ENCODE results near the gene RASL10B. TPM values are rescaled to one million over a fixed set of nuclear protein-coding genes. Genes with fewer than 3 reads are reported as not detected.

The RASL10B gene
- total and polyA plus RNA-seq, 3 experiments from 2014 or later: 0.12 to 0.80 (median 0.79) TPM

DNA sequence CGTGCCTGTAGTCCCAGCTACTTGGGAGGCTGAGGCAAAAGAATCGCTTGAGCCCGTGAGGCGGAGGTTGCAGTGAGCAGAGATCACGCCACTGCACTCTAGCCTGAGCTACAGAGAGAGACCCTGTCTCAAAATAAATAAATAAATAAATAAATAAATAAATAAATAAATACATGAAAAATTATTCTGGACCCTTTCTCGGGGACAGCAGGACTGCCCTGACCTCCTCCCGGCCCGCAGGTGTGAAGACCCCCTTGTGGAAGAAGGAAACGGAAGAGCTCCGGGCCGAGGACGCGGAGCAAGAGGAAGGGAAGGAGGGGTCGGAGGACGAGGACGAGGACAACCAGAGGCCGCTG is 32.3 kb downstream of the RASL10B start:
- Mint-ChIP-seq H3K4me1 (peaks cover 7 to 9% (median 9%) of the 10 kb centered on the region in 3 donors), H3K36me3 (peaks cover 0 to 2% (median 0%) of the 10 kb centered on the region in 3 donors), H3K27me3 (no peaks in the 10 kb centered on the region), H3K4me3 (peak overlapping the region; percentile 88 to 99 (median 96)), H3K27ac (peak overlapping the region in 1 of 8 donors; percentile 77), H3K9me3 (no peaks in the 10 kb centered on the region)
- Histone ChIP-seq H3K36me3 (ENCODE audit: insufficient read depth, low read length) (no peaks in the 10 kb centered on the region), H3K9me3 (ENCODE audit: low read length) (no peaks in the 10 kb centered on the region), H3K27me3 (ENCODE audit: insufficient read depth, low read length, poor library complexity, severe bottlenecking) (no peaks in the 10 kb centered on the region), H3K27ac (ENCODE audit: low read depth, low read length) (no peak overlapping the region), H3K4me3 (ENCODE audit: low read length) (peak overlapping the region; percentile 70), H3K4me1 (ENCODE audit: insufficient read depth, low read length) (peaks cover 8% of the 10 kb centered on the region)
- no peak for DNase-seq
- POLR2A ChIA-PET: interaction anchor here (0.7 to 4.6 kb wide), 5 partner anchors 18 to 451 kb away, joined by 3 to 66 read pairs (median 4); partner anchors contain the start of gene TAF15
- CTCF ChIA-PET: interaction anchor here (0.7 to 9.3 kb wide), 60 partner anchors 11 to 784 kb away, joined by 3 to 250 read pairs (median 4); partner anchors contain the start of genes CCL5, LIG3, MMP28 and RASL10B

DNA sequence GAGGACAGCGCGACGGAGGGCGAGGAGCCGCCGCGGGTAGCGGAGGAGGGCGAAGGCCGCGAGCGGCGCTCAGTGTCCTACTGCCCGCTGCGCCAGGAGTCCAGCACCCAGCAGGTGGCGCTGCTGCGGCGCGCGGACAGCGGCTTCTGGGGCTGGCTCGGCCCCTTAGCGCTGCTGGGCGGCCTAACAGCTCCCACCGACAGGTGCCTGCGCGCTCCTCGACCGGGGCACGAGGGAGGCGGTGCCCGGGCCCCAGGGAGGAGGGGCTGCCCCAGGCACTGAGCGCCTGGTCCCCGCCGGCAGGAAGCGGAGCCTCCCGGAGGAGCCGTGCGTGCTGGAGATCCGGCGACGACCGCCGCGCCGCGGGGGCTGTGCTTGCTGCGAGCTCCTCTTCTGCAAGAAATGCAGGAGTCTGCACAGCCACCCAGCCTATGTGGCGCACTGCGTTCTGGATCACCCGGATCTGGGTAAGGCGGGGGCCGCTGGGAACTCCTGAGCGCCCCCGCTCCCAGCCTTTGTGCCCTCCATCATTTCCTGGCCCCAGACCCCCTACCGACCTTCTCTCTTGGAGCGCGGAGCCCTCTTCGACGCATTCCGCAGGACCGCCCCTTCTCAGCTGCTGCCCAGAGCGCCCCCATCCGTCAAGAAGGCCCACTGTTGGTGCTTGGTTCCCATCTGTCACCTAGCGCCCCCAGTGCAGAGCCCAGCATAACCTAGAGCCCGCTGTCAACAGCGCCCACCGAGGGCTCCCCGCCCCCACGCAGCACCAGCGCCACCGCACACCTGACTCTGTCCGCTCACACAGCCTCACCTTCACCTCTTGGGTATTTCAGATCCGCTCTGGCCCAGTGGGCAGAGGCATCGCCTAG is 32.9 kb downstream of the RASL10B start:
- DNase-seq: peak; percentile 77 to 86 (median 84)
- Mint-ChIP-seq H3K27ac (peak overlapping the region; percentile 65 to 96 (median 86)), H3K4me3 (peak overlapping the region; percentile 88 to 99 (median 96)), H3K9me3 (no peaks in the 10 kb centered on the region), H3K27me3 (no peaks in the 10 kb centered on the region), H3K4me1 (peaks cover 7 to 9% (median 9%) of the 10 kb centered on the region in 3 donors), H3K36me3 (peaks cover 0 to 2% (median 0%) of the 10 kb centered on the region in 3 donors)
- CTCF ChIA-PET: interaction anchor here (0.7 to 9.3 kb wide), 61 partner anchors 10 to 784 kb away, joined by 3 to 250 read pairs (median 4); partner anchors contain the start of genes CCL5, LIG3, MMP28 and TAF15
- Histone ChIP-seq H3K27me3 (ENCODE audit: insufficient read depth, low read length, poor library complexity, severe bottlenecking) (no peaks in the 10 kb centered on the region), H3K4me3 (ENCODE audit: low read length) (peak overlapping the region; percentile 70), H3K4me1 (ENCODE audit: insufficient read depth, low read length) (peaks cover 8% of the 10 kb centered on the region), H3K36me3 (ENCODE audit: insufficient read depth, low read length) (no peaks in the 10 kb centered on the region), H3K27ac (ENCODE audit: low read depth, low read length) (peak overlapping the region; percentile 17), H3K9me3 (ENCODE audit: low read length) (no peaks in the 10 kb centered on the region)
- POLR2A ChIA-PET: interaction anchor here (0.6 to 4.6 kb wide), 6 partner anchors 17 to 451 kb away, joined by 3 to 66 read pairs (median 4); partner anchors contain the start of gene TAF15

DNA sequence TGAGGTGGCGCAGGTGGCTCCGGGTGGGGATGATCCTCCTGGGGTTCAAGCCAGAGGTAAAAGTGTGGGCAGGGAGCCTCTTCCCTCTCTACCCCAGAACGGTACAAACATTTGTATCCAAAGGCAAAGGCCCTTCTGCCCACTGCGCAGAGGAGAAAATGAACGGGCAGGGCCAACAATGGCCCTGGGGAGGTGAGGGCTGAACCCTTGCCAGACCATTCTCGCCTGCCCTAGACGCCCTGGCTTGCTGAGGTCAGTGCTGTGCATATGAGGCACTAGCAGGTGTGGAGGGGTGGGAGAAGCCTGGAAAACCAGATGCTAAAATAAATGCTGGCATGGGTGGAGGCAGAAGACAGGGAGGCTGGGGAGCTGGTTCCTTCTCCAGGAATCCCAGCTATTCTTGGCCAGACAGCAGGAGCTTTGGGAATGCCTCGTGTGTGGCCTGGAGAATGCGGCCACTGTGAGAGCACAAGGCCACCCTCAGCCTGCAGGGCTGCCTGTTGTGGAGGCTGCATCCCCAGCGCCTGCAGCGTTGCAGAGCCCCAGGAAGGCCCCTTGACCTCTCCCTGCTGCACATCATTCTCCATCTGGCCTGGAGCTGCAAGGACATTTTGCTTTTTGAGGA is 33.8 kb downstream of the RASL10B start:
- no peaks in the 10 kb centered on the region for H3K9me3 Mint-ChIP-seq
- H3K27ac Mint-ChIP-seq: peak overlapping the region in 7 of 8 donors; percentile 65 to 96 (median 89)
- Histone ChIP-seq H3K4me1 (ENCODE audit: insufficient read depth, low read length) (peaks cover 8% of the 10 kb centered on the region), H3K27ac (ENCODE audit: low read depth, low read length) (no peak overlapping the region), H3K36me3 (ENCODE audit: insufficient read depth, low read length) (no peaks in the 10 kb centered on the region), H3K4me3 (ENCODE audit: low read length) (peak overlapping the region; percentile 70), H3K27me3 (ENCODE audit: insufficient read depth, low read length, poor library complexity, severe bottlenecking) (no peaks in the 10 kb centered on the region), H3K9me3 (ENCODE audit: low read length) (no peaks in the 10 kb centered on the region)
- peaks cover 7 to 9% (median 9%) of the 10 kb centered on the region in 3 donors for H3K4me1 Mint-ChIP-seq
- no peak for DNase-seq
- no peaks in the 10 kb centered on the region for H3K27me3 Mint-ChIP-seq
- H3K36me3 Mint-ChIP-seq: peaks cover 0 to 2% (median 0%) of the 10 kb centered on the region in 3 donors
- ChIA-PET CTCF (interaction anchor here (0.9 to 9.3 kb wide), 12 partner anchors 11 to 308 kb away, joined by 3 to 250 read pairs (median 6); partner anchors contain the start of genes MMP28 and TAF15), POLR2A (interaction anchor here (4.6 kb wide), 1 partner anchor 44 kb away, joined by 66 read pairs; the partner anchor contains the start of gene TAF15)
- peak overlapping the region; percentile 88 to 99 (median 96) for H3K4me3 Mint-ChIP-seq

DNA sequence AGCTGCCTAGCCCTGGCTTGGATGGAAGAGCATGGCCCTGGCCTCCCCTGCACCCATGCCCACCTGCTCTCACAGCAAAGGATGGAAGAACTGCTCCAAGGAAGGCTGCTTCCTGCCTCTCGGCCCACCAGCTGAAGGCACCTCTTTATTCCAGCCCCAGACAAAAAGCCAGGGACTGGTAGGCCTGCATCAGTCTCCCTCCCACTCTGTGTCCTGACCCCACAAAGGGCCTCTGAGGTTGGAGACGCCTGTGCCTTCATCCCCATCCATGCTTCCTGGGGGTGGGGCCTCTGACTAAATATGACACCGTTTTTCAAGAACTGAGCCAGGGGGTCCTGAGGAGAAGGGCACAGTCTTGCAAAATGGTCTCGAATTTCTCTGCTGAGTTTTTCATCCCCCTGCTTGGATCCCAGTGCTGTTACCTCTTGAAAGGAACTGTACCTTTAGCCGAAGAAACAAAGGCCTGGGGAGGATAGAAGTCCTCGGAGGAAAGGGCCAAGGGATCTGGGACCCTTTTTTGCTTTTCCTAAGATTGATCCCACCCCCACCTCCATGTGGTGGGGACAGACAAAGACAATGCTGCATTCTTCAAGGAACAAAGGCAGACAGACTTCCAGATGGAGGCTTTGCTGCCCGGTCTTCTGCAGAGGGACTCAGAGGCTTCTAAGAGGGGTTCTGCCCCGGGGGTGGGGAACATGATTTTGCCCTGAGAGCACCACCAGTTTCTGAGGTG is 34.5 kb downstream of the RASL10B start:
- Mint-ChIP-seq H3K4me1 (peaks cover 7 to 9% (median 9%) of the 10 kb centered on the region in 3 donors), H3K36me3 (peaks cover 0 to 2% (median 0%) of the 10 kb centered on the region in 3 donors), H3K27me3 (no peaks in the 10 kb centered on the region), H3K27ac (no peak overlapping the region), H3K4me3 (peak overlapping the region in 1 of 7 donors; percentile 23), H3K9me3 (no peaks in the 10 kb centered on the region)
- H3K9me3 ChIP-seq (ENCODE audit: low read length): no peaks in the 10 kb centered on the region
- ChIA-PET POLR2A (interaction anchor here (4.6 kb wide), 1 partner anchor 43 kb away, joined by 66 read pairs; the partner anchor contains the start of gene TAF15), CTCF (interaction anchor here (0.9 to 9.3 kb wide), 5 partner anchors 15 to 307 kb away, joined by 3 to 250 read pairs (median 25); partner anchors contain the start of gene TAF15)
- no peak overlapping the region for H3K27ac ChIP-seq (ENCODE audit: low read depth, low read length)
- no peak for DNase-seq
- peaks cover 8% of the 10 kb centered on the region for H3K4me1 ChIP-seq (ENCODE audit: insufficient read depth, low read length)
- H3K36me3 ChIP-seq (ENCODE audit: insufficient read depth, low read length): no peaks in the 10 kb centered on the region
- no peaks in the 10 kb centered on the region for H3K27me3 ChIP-seq (ENCODE audit: insufficient read depth, low read length, poor library complexity, severe bottlenecking)
- H3K4me3 ChIP-seq (ENCODE audit: low read length): no peak overlapping the region

DNA sequence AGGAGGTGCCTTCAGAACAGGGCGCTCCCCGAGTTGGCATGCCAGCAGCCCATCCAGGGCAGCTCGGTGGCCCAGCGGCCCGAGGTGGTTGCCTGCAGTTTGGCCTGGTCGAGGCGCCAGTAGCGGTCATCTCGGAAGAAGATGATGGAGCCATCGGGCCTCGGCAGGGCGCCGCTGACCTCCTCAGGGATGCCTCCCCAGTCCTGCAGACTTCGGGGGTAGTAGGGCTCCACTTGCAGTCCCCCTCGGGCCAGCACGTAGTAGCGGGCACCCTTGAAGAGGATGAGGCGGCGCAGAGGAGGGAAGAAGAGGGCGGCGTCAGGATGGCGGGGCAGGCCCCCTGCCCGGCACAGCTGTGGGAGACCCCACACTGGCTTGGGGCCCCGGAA is 35.0 kb downstream of the RASL10B start:
- H3K4me3 ChIP-seq (ENCODE audit: low read length): no peak overlapping the region
- no peak overlapping the region for H3K27ac Mint-ChIP-seq
- no peaks in the 10 kb centered on the region for H3K36me3 ChIP-seq (ENCODE audit: insufficient read depth, low read length)
- DNase-seq: no peak
- ChIA-PET CTCF (interaction anchor here (9.3 kb wide), 1 partner anchor 42 kb away, joined by 250 read pairs; the partner anchor contains the start of gene TAF15), POLR2A (interaction anchor here (4.6 kb wide), 1 partner anchor 43 kb away, joined by 66 read pairs; the partner anchor contains the start of gene TAF15)
- no peak overlapping the region for H3K27ac ChIP-seq (ENCODE audit: low read depth, low read length)
- peaks cover 0 to under 1% (median 0%) of the 10 kb centered on the region in 3 donors for H3K36me3 Mint-ChIP-seq
- no peaks in the 10 kb centered on the region for H3K9me3 ChIP-seq (ENCODE audit: low read length)
- peaks cover 8% of the 10 kb centered on the region for H3K4me1 ChIP-seq (ENCODE audit: insufficient read depth, low read length)
- no peaks in the 10 kb centered on the region for H3K27me3 ChIP-seq (ENCODE audit: insufficient read depth, low read length, poor library complexity, severe bottlenecking)
- H3K4me1 Mint-ChIP-seq: peaks cover 7 to 9% (median 9%) of the 10 kb centered on the region in 3 donors
- no peaks in the 10 kb centered on the region for H3K9me3 Mint-ChIP-seq
- no peak overlapping the region for H3K4me3 Mint-ChIP-seq
- H3K27me3 Mint-ChIP-seq: no peaks in the 10 kb centered on the region

DNA sequence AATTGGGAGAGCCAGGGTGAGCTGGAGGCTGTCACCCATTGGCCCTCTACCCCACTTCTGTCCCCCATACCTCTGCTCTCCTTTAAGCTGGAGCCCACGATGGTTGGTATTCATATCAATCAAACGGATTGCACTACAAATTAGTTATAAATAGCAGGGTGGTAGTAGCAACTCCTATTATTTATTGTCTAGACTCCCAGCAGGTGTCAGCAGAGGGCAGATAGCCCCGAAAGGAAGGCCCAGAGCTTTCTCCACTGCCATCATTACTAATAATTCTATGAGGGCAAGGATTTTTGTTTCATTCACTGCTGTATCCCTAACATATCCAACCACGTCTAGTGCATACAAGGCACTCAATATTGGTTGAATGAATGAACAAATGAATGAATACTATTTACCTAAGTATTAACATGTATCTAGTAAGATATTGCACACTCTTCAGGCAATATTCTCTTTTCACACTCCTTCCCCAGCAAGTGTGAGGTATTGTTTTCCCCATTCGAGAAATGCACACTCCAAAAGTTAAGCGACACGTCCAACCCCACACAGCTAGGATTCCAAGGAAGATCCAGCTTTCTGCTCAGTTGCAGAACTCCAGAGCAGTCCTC is 35.6 kb downstream of the RASL10B start:
- Histone ChIP-seq H3K9me3 (ENCODE audit: low read length) (no peaks in the 10 kb centered on the region), H3K4me1 (ENCODE audit: insufficient read depth, low read length) (peaks cover 8% of the 10 kb centered on the region), H3K27me3 (ENCODE audit: insufficient read depth, low read length, poor library complexity, severe bottlenecking) (no peaks in the 10 kb centered on the region), H3K4me3 (ENCODE audit: low read length) (no peak overlapping the region), H3K27ac (ENCODE audit: low read depth, low read length) (no peak overlapping the region), H3K36me3 (ENCODE audit: insufficient read depth, low read length) (no peaks in the 10 kb centered on the region)
- ChIA-PET CTCF (interaction anchor here (1.2 to 9.3 kb wide), 3 partner anchors 18 to 382 kb away, joined by 3 to 250 read pairs (median 4); partner anchors contain the start of gene TAF15), POLR2A (interaction anchor here (4.6 kb wide), 1 partner anchor 42 kb away, joined by 66 read pairs; the partner anchor contains the start of gene TAF15)
- Mint-ChIP-seq H3K27ac (no peak overlapping the region), H3K9me3 (no peaks in the 10 kb centered on the region), H3K36me3 (no peaks in the 10 kb centered on the region), H3K27me3 (peaks cover 0 to under 1% of the 10 kb centered on the region in 2 donors), H3K4me1 (peaks cover 7 to 9% (median 9%) of the 10 kb centered on the region in 3 donors), H3K4me3 (peak overlapping the region in 1 of 7 donors; percentile 43)
- no peak for DNase-seq

DNA sequence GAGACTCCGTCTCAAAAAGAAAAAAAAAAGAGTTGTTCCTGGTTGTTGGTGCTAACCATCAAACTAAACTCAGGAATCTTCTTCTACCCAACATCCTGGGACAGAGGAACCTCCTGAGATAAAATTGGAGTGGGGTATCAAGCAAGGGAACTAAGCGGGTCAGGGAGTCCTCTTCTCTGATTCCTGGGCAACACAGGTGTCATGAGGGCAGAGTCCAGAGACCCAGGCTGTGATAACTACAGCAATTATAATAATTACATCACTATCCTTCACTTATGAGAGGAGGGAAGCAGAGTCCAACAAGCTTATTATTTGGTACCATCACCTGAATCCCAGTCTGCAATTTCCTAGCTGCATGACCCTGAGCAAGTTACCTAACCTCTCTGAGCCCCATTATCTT is 37.4 kb downstream of the RASL10B start:
- Mint-ChIP-seq H3K36me3 (no peaks in the 10 kb centered on the region), H3K9me3 (no peaks in the 10 kb centered on the region), H3K4me3 (no peak overlapping the region), H3K4me1 (peaks cover 7 to 9% (median 9%) of the 10 kb centered on the region in 3 donors), H3K27ac (no peak overlapping the region), H3K27me3 (peaks cover 1 to 8% of the 10 kb centered on the region in 2 donors)
- Histone ChIP-seq H3K27me3 (ENCODE audit: insufficient read depth, low read length, poor library complexity, severe bottlenecking) (no peaks in the 10 kb centered on the region), H3K36me3 (ENCODE audit: insufficient read depth, low read length) (no peaks in the 10 kb centered on the region), H3K9me3 (ENCODE audit: low read length) (no peaks in the 10 kb centered on the region), H3K27ac (ENCODE audit: low read depth, low read length) (no peak overlapping the region), H3K4me3 (ENCODE audit: low read length) (no peak overlapping the region), H3K4me1 (ENCODE audit: insufficient read depth, low read length) (peaks cover 8% of the 10 kb centered on the region)
- ChIA-PET POLR2A (no interaction called here), CTCF (interaction anchor here (1.1 to 1.8 kb wide), 2 partner anchors 22 to 40 kb away, joined by 3 to 6 read pairs; no protein-coding TSS in a partner anchor)
- DNase-seq: no peak
